CD14-positive monocyte (primary cell): ENCODE measurements around the gene EIF4E1B. TPM values are rescaled to one million over a fixed set of nuclear protein-coding genes. Genes with fewer than 3 reads are reported as not detected.

Source experiments
- DNase-seq, 3 donors: peaks; one replicate each; pipeline ENCODE4 v3.0.0-alpha.2; 2011 to 2022
- H2AFZ ChIP-seq: 2 replicates; pipeline ENCODE4 v1.6.0; 2012; ENCODE audit warnings: mild to moderate bottlenecking, low read depth, low read length, inconsistent platforms; ENCODE audit not compliant: insufficient read depth, poor library complexity, severe bottlenecking
- H3K27ac ChIP-seq, 2 donors: 1 replicate in 1 of 2; 2 replicates in 1 of 2; pipeline ENCODE4 v1.5.1; 2012 to 2013; ENCODE audit warnings: low read length in 2 of 2, control low read depth in 1 of 2, inconsistent platforms in 1 of 2, low read depth in 1 of 2, mild to moderate bottlenecking in 1 of 2
- H3K27me3 ChIP-seq, 2 donors: one replicate each; pipeline versions ENCODE4 v1.6.0 to v1.6.1; 2011 to 2013; ENCODE audit warnings: low read length in 2 of 2; ENCODE audit not compliant: control insufficient read depth in 2 of 2, insufficient read depth in 2 of 2
- H3K36me3 ChIP-seq, 2 donors: replicated peaks in 1 of 2; 1 replicate in 1 of 2; 2 replicates in 1 of 2; pipeline versions ENCODE4 v1.5.1 to v1.6.1; 2012 to 2013; ENCODE audit warnings: low read length in 2 of 2, control low read depth in 1 of 2, inconsistent platforms in 1 of 2, mild to moderate bottlenecking in 1 of 2; ENCODE audit not compliant: insufficient read depth in 2 of 2, control insufficient read depth in 1 of 2
- H3K4me1 ChIP-seq, 2 donors: 1 replicate in 1 of 2; 2 replicates in 1 of 2; pipeline versions ENCODE4 v1.5.1 to v1.6.1; 2012 to 2013; ENCODE audit warnings: low read length in 2 of 2, control low read depth in 1 of 2, inconsistent platforms in 1 of 2, mild to moderate bottlenecking in 1 of 2, moderate library complexity in 1 of 2; ENCODE audit not compliant: insufficient read depth in 2 of 2, control insufficient read depth in 1 of 2
- H3K4me2 ChIP-seq: replicated peaks from 2 replicates; pipeline ENCODE3; 2012; ENCODE audit warnings: low read length, moderate library complexity, mild to moderate bottlenecking; ENCODE audit not compliant: poor library complexity, severe bottlenecking; ENCODE audit errors: extremely low read depth
- H3K4me3 ChIP-seq, 3 experiments: fragments of 200-600 bp in 1 of 3; sonication (generic) in 1 of 3; replicated peaks in 1 of 3; 1 replicate in 2 of 3; 2 replicates in 1 of 3; pipeline ENCODE4 v1.5.1; 2011 to 2013; ENCODE audit warnings: low read length in 3 of 3, mild to moderate bottlenecking in 3 of 3, control low read depth in 2 of 3, low read depth in 2 of 3, inconsistent platforms in 1 of 3, moderate library complexity in 1 of 3
- H3K79me2 ChIP-seq: 2 replicates; pipeline ENCODE4 v1.6.0; 2012; ENCODE audit warnings: mild to moderate bottlenecking, control low read depth, inconsistent platforms, low read length, moderate library complexity; ENCODE audit not compliant: insufficient read depth
- H3K9ac ChIP-seq: 2 replicates; pipeline ENCODE4 v1.6.0; 2017; ENCODE audit warnings: low read length, mild to moderate bottlenecking; ENCODE audit not compliant: insufficient read depth, poor library complexity, severe bottlenecking
- H3K9me3 ChIP-seq, 2 donors: replicated peaks in 1 of 2; 1 replicate in 1 of 2; 2 replicates in 1 of 2; pipeline versions ENCODE4 v1.5.1 to v1.6.1; 2012 to 2013; ENCODE audit warnings: low read length in 2 of 2, control low read depth in 1 of 2; ENCODE audit not compliant: control insufficient read depth in 1 of 2, insufficient read depth in 1 of 2
- H4K20me1 ChIP-seq: 2 replicates; pipeline ENCODE4 v1.6.0; 2012; ENCODE audit warnings: mild to moderate bottlenecking, low read length, control low read depth, moderate library complexity; ENCODE audit not compliant: insufficient read depth
- H3K27ac Mint-ChIP-seq, 7 donors: one replicate each; pipeline ENCODE4 v1.8.0; 2020; ENCODE audit warnings: mild to moderate bottlenecking in 7 of 7, mixed read lengths in 7 of 7, moderate library complexity in 6 of 7, inconsistent platforms in 2 of 7
- H3K27me3 Mint-ChIP-seq, 3 donors: one replicate each; pipeline ENCODE4 v1.8.0; 2021 to 2022; ENCODE audit warnings: low read depth in 3 of 3, mild to moderate bottlenecking in 3 of 3, mixed read lengths in 3 of 3, moderate library complexity in 3 of 3, inconsistent platforms in 1 of 3
- H3K36me3 Mint-ChIP-seq, 2 donors: one replicate each; pipeline ENCODE4 v1.8.0; 2020; ENCODE audit warnings: mixed read lengths in 2 of 2, inconsistent platforms in 1 of 2, mild to moderate bottlenecking in 1 of 2
- H3K4me1 Mint-ChIP-seq: one replicate; pipeline ENCODE4 v1.8.0; 2020; ENCODE audit warnings: mild to moderate bottlenecking, mixed read lengths
- H3K4me3 Mint-ChIP-seq, 2 donors: one replicate each; pipeline ENCODE4 v1.8.0; 2020; ENCODE audit warnings: mild to moderate bottlenecking in 2 of 2, mixed read lengths in 2 of 2, moderate library complexity in 1 of 2
- H3K9me3 Mint-ChIP-seq, 7 donors: one replicate each; pipeline ENCODE4 v1.8.0; 2020 to 2022; ENCODE audit warnings: mixed read lengths in 7 of 7, mild to moderate bottlenecking in 6 of 7, moderate library complexity in 6 of 7, inconsistent platforms in 2 of 7
- WGBS: methylation state at CpG from one replicate; pipeline ENCODE4 v1.1.5; 2013; ENCODE audit warnings: missing lambda C conversion rate; ENCODE audit not compliant: insufficient coverage; 5-methylcytosine and 5-hydroxymethylcytosine counted together
- intact Hi-C, 2 donors: fragments of 100-400 bp; cut with micrococcal nuclease; formaldehyde crosslinking; loops; one replicate each; pipeline versions ENCODE4 v1.15.0 to v1.15.1; 2023
- polyA plus RNA-seq, 3 donors: library from polyadenylated mRNA; depleted of rRNA in 1 of 3; unstranded in 2 of 3; stranded (reverse) in 1 of 3; fragments of 300-500 nt in 2 of 3; fragments of >200 nt in 1 of 3; fragmentation: Illumina TruSeq in 2 of 3; gene quantifications; 1 replicate in 2 of 3; 2 replicates in 1 of 3; pipeline ENCODE4 v1.2.3, GENCODE V29; 2012 to 2021
- TF ChIP-seq, protein P1 (sequence below): fragments of 200-600 bp; IDR thresholded peaks from one replicate; pipeline ENCODE4 v1.8.0; 2022; ENCODE audit warnings: antibody characterized with exemption, mild to moderate bottlenecking

Gene EIF4E1B
- polyA plus RNA-seq, 3 donors, result not detected

- no peak overlapping the region for H3K4me2 ChIP-seq
- no peaks in the 10 kb centered on the region for H3K79me2 ChIP-seq
- H3K9me3 ChIP-seq, result no peaks in the 10 kb centered on the region
- intact Hi-C loops, result no loop called here
- no peak for DNase-seq
- Mint-ChIP-seq H3K27me3 (peaks cover 13 to 44% (median 26%) of the 10 kb centered on the region in 3 donors), H3K4me3 (peak overlapping the region in 1 of 2 donors; percentile 16), H3K27ac (no peak overlapping the region), H3K4me1 (peaks cover 5% of the 10 kb centered on the region), H3K36me3 (no peaks in the 10 kb centered on the region), H3K9me3 (peaks cover 0 to 9% (median 0%) of the 10 kb centered on the region in 7 donors)
- H2AFZ ChIP-seq, result no peak overlapping the region
- H4K20me1 ChIP-seq, result no peaks in the 10 kb centered on the region
- no peak overlapping the region for H3K4me3 ChIP-seq
- H3K4me1 ChIP-seq, result peaks cover 3 to 4% of the 10 kb centered on the region in 2 donors
- H3K27me3 ChIP-seq, result no peaks in the 10 kb centered on the region
- no peaks in the 10 kb centered on the region for H3K36me3 ChIP-seq
- H3K27ac ChIP-seq, result no peak overlapping the region
- whole genome bisulfite sequencing, result 42% methylated on average over 3 of the region's 6 CpGs
- no peak overlapping the region for H3K9ac ChIP-seq
- TF ChIP-seq, protein P1, sequence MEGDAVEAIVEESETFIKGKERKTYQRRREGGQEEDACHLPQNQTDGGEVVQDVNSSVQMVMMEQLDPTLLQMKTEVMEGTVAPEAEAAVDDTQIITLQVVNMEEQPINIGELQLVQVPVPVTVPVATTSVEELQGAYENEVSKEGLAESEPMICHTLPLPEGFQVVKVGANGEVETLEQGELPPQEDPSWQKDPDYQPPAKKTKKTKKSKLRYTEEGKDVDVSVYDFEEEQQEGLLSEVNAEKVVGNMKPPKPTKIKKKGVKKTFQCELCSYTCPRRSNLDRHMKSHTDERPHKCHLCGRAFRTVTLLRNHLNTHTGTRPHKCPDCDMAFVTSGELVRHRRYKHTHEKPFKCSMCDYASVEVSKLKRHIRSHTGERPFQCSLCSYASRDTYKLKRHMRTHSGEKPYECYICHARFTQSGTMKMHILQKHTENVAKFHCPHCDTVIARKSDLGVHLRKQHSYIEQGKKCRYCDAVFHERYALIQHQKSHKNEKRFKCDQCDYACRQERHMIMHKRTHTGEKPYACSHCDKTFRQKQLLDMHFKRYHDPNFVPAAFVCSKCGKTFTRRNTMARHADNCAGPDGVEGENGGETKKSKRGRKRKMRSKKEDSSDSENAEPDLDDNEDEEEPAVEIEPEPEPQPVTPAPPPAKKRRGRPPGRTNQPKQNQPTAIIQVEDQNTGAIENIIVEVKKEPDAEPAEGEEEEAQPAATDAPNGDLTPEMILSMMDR, result no peak
These were observed 34.0 kb downstream of the EIF4E1B start for GRCh38 chr5:176664479-176664878.

- H3K27me3 Mint-ChIP-seq, result peaks cover 13 to 42% (median 25%) of the 10 kb centered on the region in 3 donors
- intact Hi-C loops, result no loop called here
- H3K27me3 ChIP-seq, result no peaks in the 10 kb centered on the region
These were observed 34.4 kb downstream of the EIF4E1B start for GRCh38 chr5:176664886-176665285.

More at GRCh38 chr5:176664886-176665285, 34.4 kb downstream of the EIF4E1B start:
- TF ChIP-seq, protein P1, result no peak
- Histone ChIP-seq H3K9ac (no peak overlapping the region), H3K4me1 (peaks cover 3% of the 10 kb centered on the region in 2 donors), H3K4me3 (no peak overlapping the region), H2AFZ (no peak overlapping the region), H3K27ac (no peak overlapping the region), H3K36me3 (no peaks in the 10 kb centered on the region), H4K20me1 (no peaks in the 10 kb centered on the region), H3K4me2 (no peak overlapping the region), H3K79me2 (no peaks in the 10 kb centered on the region), H3K9me3 (no peaks in the 10 kb centered on the region)
- Mint-ChIP-seq H3K4me1 (peaks cover 2% of the 10 kb centered on the region), H3K4me3 (no peak overlapping the region), H3K27ac (peak overlapping the region in 1 of 7 donors; percentile 41), H3K9me3 (peaks cover 0 to 9% (median 0%) of the 10 kb centered on the region in 7 donors), H3K36me3 (no peaks in the 10 kb centered on the region)
- 55% methylated on average over 14 of the region's 19 CpGs for WGBS
- no peak for DNase-seq
